HS-5 (cell line): ENCODE data around the gene STMN3.
"Not testable (repeated sequence)": the region's sequence is repeated elsewhere in the genome, so short reads cannot be mapped to it uniquely, and the experiment has no call there.

Source experiments
- DNase-seq: peaks from one replicate; pipeline ENCODE4 v3.0.0-alpha.2; 2012; ENCODE audit warnings: low read depth

Gene STMN3

DNA sequence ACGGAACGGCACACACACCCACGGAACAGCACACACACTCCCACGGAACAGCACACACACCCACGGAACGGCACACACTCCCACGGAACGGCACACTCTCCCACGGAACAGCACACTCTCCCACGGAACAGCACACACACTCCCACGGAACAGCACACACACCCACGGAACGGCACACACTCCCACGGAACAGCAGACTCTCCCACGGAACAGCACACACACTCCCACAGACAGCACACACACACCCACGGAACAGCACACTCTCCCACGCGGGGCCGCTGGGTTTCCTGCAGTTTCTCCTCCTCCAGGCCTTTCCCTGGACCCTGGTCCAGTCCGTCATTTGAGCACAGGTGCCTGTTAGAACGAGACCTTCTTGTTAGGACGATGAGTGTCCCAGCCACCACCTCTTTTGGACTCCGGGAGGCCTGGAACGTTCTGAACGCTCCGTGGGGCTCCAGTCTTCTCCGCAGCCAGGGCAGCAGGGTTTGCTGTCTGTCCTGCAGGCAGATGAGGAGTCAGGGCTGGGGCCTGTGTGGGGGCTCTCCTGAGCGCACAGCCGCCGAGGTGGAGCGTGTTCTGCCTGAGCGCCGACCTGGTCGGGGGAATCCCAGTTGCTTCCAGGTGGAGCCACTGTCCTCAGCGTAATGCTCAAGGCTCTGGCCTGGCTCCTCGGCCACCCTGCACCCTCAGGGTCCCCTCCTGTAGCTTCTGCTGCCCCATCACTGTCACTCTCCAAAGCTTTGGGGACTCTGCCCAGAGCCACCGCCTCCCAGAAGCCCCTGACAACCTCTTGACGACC is 25.6 kb upstream of the STMN3 start:
- DNase-seq, result no peak

DNA sequence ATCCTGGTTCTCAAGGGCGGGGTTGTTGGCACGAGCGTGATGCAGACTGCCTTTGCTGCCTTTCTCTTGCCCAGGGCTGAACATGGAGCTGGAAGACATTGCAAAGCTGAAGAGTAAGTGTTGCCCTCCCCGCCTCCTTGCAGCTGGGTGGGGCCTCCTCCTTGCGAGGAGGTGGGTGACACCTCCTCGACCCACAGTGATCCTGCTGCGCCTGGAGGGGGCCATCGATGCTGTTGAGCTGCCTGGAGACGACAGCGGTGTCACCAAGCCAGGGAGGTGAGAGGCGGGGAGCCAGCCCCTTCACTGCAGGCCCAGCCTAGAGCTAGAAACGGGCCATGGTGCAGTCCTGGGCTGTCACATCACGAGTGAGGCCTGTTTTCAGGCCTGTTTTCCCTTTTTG is 24.8 kb upstream of the STMN3 start:
- DNase-seq, result no peak

DNA sequence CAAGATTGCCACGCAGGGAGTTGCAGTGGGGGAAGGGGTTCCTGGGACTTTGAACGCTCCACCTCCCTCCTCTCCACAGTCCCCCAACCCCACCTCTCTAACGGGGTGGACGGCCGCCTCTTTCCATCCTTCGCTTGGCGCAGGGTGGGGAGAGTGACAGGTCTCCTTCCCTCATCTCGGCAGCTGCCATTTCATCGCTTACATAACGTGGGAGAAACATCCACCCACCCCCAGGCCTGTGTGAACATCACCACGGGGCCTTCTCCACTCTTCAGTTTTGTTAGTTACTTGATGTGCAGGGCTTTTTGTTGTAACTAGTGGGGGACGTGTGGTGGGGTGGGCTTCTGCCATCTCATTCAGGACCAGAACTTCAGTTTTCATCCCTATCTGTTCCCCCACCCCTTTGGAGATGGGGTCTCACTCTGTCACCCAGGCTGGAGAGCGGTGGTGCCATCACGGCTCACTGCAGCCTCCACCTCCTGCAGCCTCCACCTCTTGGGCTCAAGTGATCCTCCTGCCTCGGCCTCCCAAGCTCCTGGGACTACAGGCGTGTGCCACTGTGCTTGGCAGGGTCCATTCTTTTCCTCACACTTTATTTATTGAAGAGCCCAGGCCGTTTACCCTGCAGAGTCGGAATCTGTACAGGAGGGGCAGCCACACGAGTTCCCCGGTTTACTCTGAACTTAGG is 22.6 kb upstream of the STMN3 start:
- DNase-seq, result no peak

DNA sequence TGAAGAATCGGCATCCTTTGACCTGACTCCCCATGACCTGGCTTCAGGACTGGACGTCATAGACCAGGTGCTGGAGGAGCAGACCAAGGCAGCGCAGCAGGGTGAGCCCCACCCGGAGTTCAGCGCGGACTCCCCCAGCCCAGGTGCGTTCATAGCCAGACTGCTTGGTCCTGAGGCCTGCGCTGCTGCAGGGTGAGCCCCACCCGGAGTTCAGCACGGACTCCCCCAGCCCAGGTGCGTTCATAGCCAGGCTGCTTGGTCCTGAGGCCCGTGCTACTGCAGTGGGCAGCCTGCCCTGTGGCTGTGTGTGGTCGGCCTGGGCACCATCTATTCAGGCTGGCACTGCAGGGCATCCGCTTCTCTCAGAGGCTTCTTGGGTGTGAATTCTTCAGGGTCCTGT is 20.7 kb upstream of the STMN3 start:
- no peak for DNase-seq

DNA sequence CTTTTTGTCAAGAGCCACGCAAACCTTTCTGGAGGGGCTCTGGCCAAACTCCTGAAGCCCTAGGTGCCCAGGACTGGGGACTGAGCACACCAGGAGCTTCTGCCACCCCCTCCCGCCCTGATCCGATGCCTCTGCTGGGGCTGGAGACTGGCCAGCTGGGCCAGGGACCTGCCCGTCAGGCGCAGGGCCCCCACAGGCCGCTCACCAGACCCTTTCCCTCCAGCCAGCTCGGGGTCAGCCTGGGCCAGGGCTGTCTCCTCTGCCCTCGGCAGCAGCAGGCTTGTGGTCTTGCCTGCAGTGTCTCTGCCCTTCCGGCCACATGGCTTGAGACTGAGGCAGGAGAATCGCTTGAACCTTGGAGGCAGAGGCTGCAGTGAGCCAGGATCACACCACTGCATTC is 19.4 kb upstream of the STMN3 start:
- no peak for DNase-seq

DNA sequence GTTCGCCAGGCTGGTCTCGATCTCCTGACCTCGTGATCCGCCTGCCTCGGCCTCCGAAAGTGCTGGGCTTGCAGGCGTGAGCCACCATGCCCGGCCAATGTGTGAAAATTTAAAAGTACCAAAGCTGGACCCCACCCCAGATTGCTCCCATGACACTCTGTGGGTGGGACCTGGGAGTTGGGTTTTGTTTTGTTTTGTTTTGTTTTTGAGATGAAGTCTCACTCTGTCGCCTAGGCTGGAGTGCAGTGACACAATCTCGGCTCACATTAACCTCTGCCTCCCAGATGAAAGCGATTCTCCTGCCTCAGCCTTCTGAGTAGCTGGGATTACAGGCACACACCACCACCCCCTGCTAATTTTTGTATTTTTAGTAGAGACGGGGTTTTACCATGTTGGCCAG is 18.5 kb upstream of the STMN3 start:
- not testable (repeated sequence) for DNase-seq

DNA sequence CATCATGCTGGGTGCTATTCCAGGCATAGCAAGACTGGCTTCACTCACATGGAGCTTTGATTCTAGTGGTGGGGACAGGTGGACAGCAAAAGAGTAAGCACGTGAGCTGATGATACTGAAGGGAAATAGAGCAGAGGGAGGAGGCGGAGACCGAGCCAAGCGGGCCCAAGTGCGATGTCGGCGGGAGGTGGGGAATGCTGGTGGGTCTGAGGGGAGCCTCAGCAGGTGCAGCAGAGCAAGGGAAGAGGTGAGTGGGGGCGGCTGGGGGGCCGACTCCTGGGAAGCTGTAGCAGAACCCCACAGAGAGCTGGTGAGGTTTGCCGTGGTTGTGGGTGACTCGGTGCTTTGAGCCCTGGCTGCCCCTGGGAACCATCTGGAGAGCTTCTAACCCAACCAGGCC is 15.1 kb upstream of the STMN3 start:
- DNase-seq, result no peak

DNA sequence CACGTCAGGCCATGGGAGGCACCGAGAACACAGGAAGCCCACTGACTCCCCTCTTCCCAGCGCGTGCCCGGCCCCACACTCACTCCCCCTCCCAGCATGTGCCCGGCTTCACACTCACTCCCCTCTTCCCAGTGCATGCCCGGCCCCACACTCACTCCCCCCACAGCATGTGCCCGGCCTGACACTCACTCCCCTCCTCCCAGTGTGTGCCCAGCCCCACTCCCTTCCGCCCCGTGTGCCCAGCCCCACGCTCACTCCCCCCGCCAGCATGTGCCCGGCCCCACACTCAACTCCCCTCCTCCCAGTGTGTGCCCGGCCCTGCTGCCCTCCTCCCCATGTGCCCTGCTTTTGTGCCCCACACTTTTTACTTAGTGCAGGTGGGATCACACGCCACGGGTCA is 14.6 kb upstream of the STMN3 start:
- no peak for DNase-seq

DNA sequence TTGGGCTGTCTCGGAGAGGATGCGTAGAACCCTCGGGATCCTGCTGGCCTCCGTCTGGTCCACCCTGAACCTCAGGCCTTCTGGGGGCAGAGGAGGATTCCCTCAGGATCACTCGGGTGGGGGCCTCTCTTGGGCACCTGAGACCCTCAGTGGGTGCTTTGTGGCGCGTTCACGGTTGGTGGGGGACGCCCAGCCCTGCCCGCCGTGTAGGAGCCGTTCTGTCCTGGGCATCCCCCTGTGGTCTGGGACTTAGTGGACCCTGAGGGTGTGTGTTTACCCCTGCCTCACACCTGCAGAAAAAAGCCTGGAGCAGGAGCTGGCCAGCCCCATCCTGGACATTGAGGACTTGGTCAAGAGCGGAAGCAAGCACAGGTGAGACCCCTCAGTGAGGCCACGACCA is 12.5 kb upstream of the STMN3 start:
- DNase-seq, result no peak

DNA sequence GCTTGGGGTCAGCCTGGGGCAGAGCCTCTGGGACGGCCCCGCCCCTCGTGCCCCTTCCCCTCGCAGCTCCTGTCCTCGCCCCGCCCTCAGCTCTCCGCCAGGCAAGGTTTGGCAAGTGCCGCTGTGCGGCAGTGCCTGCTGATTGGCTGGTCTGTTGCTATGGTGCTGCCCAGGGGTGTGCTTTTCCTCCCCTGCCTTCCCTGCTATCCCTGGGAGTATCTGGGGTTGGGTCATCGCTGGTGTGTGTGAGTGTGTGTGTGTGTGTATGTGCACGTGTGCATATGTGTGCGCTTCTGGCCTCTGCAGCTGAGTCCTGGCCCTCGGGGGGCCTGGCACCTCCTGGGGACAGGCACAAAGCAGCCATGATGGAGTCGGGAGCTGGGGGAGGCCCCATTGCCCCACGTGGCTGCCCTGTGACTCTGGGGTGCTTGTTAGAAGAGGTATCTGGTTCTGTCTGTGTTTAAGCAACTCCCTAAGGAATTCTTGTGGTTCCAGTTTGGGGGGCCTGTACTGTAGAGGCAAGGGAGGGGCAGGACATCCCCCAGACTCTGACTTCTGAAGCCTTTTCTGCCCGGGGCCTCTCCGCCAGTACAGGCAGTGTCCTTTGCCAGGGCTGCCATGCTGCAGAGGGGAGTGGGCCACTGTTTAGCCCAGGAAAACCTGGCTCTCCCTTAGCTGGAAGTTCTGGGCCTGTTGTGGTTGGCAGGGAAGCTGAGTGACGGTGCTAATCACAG is 11.8 kb upstream of the STMN3 start:
- no peak for DNase-seq

DNA sequence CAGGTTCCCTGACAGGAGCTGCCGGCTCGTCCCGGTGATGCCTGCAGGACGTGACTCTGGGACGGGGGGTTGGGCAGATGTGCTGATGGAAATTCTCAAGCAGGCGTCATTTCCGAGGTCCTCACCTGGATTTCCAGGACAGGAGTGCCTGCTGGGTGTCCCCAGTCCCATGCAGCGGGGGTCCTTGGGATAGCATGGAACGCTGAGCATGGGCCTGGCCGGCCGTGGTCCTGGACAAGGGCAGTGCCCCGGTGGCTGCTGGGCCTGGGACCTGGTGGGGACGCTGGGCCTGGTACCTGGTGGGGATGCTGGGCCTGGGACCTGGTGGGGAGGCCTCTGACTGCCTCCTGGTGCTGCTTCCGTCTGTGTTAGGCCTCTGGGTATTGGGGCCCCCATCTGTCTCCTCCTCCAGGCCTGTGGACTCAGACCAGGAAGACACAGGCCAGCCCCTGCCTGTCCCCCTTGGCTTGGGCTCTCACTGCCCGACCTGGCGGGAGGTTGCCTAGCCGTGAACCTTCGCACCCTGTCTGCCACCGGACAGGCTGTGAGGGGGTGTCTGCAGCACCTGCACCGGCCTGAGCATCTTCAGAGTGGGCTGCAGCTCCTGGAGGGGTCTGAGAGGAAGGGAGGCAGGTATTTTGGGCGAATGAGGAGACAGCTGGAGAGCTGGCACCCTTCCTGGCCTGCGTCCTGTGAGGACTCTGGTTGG is 11.1 kb upstream of the STMN3 start:
- no peak for DNase-seq

DNA sequence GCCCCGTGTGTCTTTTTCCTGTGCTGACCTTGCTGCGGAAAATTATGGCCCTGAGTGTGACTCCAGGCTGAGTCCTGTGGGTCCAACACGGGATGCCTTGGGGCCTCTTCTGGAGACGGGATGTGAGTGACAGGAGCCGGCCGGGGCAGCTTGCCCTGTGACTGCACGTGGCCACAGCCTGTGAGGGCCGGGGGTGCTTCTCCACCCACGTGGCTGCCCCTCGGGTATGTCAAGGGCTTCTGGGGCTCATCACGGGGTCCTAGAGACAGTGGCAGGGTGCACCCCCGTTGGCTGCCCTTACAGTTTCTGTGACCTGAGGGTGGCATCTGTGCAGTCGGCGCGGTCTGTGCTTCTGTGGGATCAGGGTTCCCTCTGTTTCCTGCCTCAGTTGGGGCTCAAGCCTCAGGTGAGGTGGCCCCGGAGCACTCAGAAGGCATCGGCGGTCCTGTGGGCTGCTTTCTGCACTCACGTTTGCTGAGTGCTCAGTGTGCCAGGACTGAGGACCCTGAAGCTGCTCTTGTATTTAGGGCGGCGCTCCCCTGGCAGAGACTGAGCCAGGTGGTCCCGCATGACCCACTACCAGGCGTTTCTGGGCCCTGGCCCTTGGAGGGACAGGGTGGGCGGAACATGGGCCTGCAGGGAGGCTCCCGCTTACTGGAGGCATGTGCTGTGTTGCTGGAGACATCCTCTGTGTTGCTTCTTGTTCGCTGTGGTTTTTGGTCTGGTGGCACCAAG is 10.3 kb upstream of the STMN3 start:
- DNase-seq, result no peak

DNA sequence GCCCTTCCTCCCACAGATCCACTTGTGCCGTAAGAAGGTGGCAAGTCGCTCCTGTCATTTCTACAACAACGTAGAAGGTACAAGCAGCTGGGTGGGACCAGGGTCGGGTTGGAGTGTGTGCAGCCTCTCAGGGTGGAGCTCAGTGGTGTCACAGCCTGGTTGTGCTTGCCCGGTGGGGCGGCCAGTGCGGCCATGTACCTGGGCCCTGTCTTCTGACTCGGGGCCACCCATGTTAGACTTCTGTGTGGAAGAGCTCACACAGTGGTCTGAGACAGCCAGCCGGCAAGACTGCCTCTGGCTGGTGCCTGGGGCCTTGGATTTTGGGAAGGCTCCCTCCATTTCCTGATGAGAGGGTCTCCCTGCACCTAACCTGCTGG is 9.6 kb upstream of the STMN3 start:
- no peak for DNase-seq

DNA sequence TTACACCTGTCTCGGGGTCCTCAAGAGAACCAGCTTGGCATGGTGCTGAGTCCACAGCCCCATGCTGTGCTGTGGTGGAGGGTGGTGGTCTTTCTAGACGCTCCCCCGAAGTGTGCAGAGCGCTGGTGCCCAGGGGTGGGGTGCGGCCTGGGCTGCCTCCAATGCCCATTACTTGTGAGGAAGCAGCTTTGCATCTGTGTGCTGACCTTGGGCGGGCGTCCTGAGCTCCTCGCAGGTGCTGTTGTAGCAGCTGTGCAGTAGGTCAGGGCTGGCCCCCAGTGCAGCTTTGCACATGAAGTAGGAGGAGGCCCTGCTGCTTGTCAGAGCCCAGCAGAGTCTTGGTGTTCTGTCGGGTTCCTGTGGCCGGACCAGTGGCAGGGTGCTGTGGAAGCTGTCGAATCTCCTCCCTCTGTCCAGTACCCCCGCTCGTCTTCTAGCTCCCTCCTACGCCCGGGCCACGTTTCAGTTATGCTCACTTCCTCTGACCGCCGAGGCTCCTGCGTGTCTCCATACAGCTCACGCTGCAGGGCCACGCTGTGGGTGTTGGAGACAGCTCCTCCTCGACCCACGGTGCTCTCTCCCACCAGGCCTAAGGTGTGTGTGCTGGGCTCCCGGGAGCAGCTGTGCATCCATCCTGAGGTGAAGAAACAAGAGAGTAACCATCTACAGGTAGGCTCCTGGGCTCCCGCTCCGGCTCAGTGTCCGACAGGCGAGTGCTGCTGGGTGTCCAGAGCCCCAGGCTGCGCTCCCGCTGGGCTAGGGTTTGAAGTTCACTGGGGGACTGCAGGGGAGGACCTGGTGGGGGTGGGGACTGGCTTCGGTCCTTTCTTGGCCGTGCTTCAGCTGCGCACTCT is 9.0 kb upstream of the STMN3 start:
- DNase-seq, result no peak

DNA sequence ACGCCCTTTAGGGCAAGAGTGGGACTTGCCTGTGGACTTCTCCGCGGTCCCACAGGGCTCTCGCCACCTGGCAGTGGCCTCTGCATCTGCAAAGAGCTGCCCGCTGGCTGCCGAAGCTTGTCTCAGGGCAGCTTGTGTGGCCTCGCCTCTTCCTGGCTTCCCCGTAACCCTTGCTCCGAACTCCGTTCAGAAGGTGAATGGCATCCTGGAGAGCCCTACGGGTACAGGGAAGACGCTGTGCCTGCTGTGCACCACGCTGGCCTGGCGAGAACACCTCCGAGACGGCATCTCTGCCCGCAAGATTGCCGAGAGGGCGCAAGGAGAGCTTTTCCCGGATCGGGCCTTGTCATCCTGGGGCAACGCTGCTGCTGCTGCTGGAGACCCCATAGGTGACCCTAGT is 7.9 kb upstream of the STMN3 start:
- DNase-seq, result no peak

DNA sequence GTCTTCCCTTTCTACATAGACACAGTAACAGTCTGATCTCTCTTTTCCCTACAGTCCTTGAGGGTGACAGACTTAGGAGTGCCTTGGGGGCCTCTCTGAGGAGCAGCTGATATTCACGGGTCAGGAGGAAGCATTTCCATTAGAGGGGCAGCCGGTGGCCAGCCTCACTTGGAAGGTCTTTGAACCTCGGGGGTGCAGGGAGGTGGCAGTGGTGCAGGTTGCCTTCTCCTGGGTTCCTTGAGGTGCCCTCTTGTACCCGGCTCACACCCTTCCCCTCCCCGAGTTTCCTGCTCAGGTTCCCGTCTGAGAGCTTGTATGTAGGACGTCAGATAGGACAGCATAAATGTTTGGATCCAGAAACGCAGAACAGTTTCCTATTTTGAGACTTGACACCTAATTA is 7.4 kb upstream of the STMN3 start:
- no peak for DNase-seq

DNA sequence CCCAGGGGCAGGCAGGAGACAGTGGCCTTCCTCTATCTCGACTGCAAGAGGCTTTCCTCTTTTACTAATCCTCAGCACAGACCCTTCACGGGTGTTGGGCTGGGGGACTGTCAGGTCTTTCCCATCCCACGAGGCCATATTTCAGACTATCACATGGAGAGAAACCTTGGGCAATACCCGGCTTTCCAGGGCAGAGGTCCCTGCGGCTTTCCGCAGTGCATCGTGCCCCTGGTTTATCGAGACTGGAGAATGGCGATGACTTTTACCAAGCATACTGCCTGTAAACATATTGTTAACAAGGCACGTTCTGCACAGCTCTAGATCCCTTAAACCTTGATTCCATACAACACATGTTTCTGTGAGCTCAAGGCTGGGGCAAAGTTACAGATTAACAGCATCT is 7.0 kb upstream of the STMN3 start:
- not testable (repeated sequence) for DNase-seq

DNA sequence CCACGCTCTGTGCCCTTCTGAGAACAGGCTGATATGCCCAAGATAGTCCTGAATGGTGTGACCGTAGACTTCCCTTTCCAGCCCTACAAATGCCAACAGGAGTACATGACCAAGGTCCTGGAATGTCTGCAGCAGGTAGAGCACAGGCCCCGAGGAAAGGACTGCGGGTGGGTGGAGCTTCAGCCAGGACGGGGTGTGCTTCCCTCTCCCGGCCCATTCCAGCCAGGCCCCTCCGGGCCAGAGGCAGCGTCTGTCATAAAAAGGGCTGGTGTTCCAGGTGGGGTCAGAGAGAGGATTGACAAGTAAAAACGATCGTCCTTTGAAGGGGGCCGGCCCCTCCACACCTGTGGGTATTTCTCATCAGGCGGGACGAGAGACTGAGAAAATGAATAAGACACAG is 6.1 kb upstream of the STMN3 start:
- DNase-seq, result no peak

DNA sequence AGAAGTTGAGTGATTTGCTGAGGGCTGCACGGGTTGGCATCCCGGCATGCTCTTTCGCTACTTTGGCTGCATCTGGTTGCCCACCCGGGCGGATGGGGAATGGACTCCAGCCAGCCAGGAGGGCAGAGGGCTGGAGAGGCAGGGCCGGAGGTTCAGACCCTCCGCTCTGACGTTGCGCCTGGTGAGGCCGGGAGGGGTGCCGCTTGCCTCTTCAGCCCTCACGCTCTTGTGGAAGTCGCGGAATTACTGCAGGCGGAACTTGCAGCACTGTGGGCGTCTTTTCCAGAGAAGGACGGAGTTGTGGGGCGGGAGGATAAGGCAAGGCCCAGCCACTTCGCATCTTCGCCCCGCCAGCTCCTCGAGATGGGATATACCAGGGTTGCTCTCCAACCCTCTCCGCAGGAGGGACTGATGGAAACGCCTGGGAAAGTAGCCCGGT is 5.5 kb upstream of the STMN3 start:
- no peak for DNase-seq

DNA sequence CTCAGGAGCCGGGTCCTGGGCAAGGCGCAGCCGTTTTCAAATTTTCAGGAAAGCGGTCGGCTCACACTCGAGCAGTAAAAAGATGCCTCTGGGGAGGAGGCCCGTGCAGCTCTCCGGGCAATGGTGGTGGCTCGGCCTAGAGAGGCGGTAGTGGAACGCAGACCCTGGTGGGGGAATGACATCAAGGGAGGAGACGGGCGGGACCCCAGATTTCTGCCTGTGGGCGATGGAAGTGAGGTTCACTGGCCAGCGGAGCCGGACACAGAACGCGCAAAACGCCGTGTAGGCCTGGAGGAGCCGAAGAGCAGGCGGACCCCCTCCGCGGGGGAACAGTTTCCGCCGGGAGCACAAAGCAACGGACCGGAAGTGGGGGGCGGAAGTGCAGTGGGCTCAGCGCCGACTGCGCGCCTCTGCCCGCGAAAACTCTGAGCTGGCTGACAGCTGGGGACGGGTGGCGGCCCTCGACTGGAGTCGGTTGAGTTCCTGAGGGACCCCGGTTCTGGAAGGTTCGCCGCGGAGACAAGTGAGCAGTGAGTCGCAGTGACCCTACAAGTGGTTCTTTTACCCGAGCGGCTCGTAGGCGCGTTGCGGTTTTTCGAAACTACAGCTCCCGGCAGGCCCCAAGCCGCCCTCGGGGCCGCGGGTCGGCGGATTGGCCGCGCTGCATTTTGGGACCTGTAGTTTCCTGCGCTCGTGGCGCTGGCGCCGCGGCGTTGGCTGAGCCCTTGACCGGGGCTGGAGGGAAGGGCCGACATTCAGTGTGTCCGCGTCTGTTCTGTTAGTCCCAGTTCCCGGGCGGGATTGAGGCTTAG is 4.9 kb upstream of the STMN3 start, which contains the start of gene RTEL1:
Gene RTEL1, plus strand, starts transcription at position 376 of the 812 bp plus-strand sequence. CDS start 1,091 bp downstream, outside the sequence.
- DNase-seq, result peak; percentile 85
